ENCODE data around the gene CELSR3. TPM values are rescaled to one million over a fixed set of nuclear protein-coding genes. Genes with fewer than 3 reads are reported as not detected.

CELSR3 gene
- total RNA-seq, 1 donor from 2014 or later = 2.3 TPM

DNA sequence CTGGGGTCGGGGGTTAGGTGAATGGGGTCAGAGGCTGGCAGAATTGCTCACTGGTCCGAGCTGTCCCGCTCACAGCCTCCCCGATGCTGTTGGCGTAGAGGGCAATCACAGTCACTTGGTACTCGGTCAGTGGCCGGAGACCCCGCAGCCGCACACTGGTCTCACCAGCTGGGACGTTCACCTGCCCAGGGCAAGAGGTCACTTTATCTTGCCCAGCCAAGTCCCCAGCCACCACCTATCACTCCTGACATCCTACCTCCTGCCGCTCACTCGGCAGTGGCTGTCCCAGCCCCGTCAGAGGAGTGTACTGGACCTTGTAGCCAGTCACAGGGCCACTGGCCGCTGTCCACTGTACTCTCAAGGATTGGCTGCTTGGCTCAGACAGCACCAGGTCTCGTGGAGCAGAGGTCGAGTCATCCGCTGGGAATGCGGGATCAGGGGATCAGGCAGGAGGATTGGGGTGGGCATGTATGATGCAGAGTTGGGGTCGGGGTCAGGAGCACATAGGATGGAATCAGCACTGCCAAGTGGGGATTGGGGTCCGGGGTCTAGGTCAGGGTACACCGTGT is 70.1 kb downstream of the CELSR3 start:
- ATAC-seq (ENCODE audit: low read depth) (no peak), DNase-seq (no peak)
- Mint-ChIP-seq H3K27me3 (peaks cover 41% of the 10 kb centered on the region), H3K36me3 (ENCODE audit: low read depth) (peaks cover 6% of the 10 kb centered on the region), H3K27ac (no peak overlapping the region), H3K4me3 (no peak overlapping the region), H3K4me1 (peaks cover 14% of the 10 kb centered on the region), H3K9me3 (no peaks in the 10 kb centered on the region)
- ChIA-PET CTCF (no interaction called here), POLR2A (no interaction called here)
- intact Hi-C loops (cut with micrococcal nuclease) = no loop called here
- TF ChIP-seq, protein P1, sequence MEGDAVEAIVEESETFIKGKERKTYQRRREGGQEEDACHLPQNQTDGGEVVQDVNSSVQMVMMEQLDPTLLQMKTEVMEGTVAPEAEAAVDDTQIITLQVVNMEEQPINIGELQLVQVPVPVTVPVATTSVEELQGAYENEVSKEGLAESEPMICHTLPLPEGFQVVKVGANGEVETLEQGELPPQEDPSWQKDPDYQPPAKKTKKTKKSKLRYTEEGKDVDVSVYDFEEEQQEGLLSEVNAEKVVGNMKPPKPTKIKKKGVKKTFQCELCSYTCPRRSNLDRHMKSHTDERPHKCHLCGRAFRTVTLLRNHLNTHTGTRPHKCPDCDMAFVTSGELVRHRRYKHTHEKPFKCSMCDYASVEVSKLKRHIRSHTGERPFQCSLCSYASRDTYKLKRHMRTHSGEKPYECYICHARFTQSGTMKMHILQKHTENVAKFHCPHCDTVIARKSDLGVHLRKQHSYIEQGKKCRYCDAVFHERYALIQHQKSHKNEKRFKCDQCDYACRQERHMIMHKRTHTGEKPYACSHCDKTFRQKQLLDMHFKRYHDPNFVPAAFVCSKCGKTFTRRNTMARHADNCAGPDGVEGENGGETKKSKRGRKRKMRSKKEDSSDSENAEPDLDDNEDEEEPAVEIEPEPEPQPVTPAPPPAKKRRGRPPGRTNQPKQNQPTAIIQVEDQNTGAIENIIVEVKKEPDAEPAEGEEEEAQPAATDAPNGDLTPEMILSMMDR (IDR thresholded peaks at IDR 0.05) = no peak

DNA sequence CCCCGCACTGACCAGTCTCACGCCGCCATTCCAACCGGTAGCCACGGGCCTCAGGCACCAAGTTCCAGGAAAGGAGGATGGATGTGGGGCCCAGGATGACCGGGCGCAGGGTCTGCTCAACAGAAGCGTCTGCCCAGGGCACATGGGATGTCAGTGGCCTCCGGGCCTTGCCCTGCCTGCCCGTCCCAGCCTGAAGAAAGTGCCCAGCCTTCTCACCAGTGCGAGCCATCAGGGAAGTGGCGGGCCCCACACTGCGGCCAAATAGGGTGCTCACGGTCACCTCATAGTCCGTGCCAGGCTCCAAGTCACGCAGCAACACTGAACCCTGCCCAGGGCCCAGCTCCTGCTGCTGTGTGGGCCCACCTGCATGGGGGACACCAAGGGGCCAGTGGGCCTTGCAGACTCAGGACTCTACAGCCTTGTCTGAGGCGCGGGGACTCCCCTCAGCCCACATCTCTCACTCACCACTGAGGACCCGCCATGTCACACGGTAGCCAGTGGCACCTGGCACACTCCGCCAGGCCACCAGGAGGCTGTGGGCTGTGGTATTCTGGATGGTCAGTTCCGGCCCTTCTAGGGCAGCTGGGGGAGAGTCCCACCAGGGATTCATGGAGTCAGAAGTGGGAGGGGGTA is 70.7 kb downstream of the CELSR3 start:
- Mint-ChIP-seq H3K27ac (no peak overlapping the region), H3K36me3 (ENCODE audit: low read depth) (peaks cover under 1% of the 10 kb centered on the region), H3K9me3 (no peaks in the 10 kb centered on the region), H3K4me3 (no peak overlapping the region), H3K4me1 (peaks cover 14% of the 10 kb centered on the region), H3K27me3 (peaks cover 45% of the 10 kb centered on the region)
- ChIA-PET CTCF (no interaction called here), POLR2A (no interaction called here)
- intact Hi-C loops (cut with micrococcal nuclease) = no loop called here
- DNase-seq (no peak), ATAC-seq (ENCODE audit: low read depth) (no peak)
- TF ChIP-seq, protein P1 (IDR thresholded peaks at IDR 0.05) = no peak

GRCh38 chr3:48591436-48591835 is 71.2 kb downstream of the CELSR3 start:
- ChIA-PET POLR2A (no interaction called here), CTCF (no interaction called here)
- no peaks in the 10 kb centered on the region for H3K36me3 Mint-ChIP-seq (ENCODE audit: low read depth)
- H3K9me3 Mint-ChIP-seq = no peaks in the 10 kb centered on the region
- DNase-seq = no peak
- H3K4me3 Mint-ChIP-seq = no peak overlapping the region
- no peak overlapping the region for H3K27ac Mint-ChIP-seq
- peaks cover 47% of the 10 kb centered on the region for H3K27me3 Mint-ChIP-seq
- TF ChIP-seq, protein P1 (IDR thresholded peaks at IDR 0.05) = no peak
- peaks cover 14% of the 10 kb centered on the region for H3K4me1 Mint-ChIP-seq
- no peak for ATAC-seq (ENCODE audit: low read depth)
- intact Hi-C loops (cut with micrococcal nuclease) = no loop called here

- H3K9me3 Mint-ChIP-seq = no peaks in the 10 kb centered on the region
- ChIA-PET CTCF (no interaction called here), POLR2A (interaction anchor here (0.6 kb wide), 1 partner anchor 94 kb away, joined by 6 read pairs; no protein-coding TSS in a partner anchor)
- H3K27ac Mint-ChIP-seq = no peak overlapping the region
- H3K27me3 Mint-ChIP-seq = peaks cover 37% of the 10 kb centered on the region
- H3K36me3 Mint-ChIP-seq (ENCODE audit: low read depth) = no peaks in the 10 kb centered on the region
- ATAC-seq (ENCODE audit: low read depth) (no peak), DNase-seq (no peak)
- TF ChIP-seq, protein P1 (IDR thresholded peaks at IDR 0.05) = no peak
- H3K4me3 Mint-ChIP-seq = no peak overlapping the region
- H3K4me1 Mint-ChIP-seq = no peaks in the 10 kb centered on the region
- intact Hi-C loops (cut with micrococcal nuclease) = no loop called here
Observed at GRCh38 chr3:48588230-48588629, 74.5 kb downstream of the CELSR3 start.

DNA sequence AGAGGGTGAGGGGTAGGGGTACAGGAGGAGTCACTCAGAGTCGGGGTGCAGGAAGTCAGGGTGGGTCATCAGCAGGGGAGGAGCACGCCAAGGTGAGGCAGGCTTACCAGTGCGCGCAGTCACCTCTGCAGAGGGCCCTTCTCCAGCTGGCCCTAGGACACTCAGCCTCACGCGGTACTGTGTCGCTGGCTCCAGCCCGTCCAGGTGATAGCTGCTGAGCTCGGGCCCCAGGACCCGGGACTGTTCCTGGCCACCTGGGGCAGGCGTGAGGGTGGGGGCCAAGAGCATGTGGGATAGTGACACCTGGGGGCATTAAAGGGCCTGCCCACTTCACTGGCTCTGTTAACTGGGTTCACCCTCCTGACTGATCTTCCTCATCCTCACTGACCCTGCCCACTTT is 75.0 kb downstream of the CELSR3 start:
- Mint-ChIP-seq H3K36me3 (ENCODE audit: low read depth) (no peaks in the 10 kb centered on the region), H3K27me3 (peaks cover 32% of the 10 kb centered on the region), H3K27ac (no peak overlapping the region), H3K4me3 (no peak overlapping the region), H3K9me3 (no peaks in the 10 kb centered on the region), H3K4me1 (no peaks in the 10 kb centered on the region)
- intact Hi-C loops (cut with micrococcal nuclease) = no loop called here
- ChIA-PET POLR2A (no interaction called here), CTCF (no interaction called here)
- TF ChIP-seq, protein P1 (IDR thresholded peaks at IDR 0.05) = no peak
- no peak for ATAC-seq (ENCODE audit: low read depth)
- no peak for DNase-seq

Other genes with a start within 250 kb of the CELSR3 start
- gene PLXNB1, start 232.8 kb downstream of the CELSR3 start, total RNA-seq = 3.5 and 5.4 TPM in 2 replicates
- 8.7 and 8.8 TPM in 2 replicates for gene CCDC51, start 222.8 kb downstream of the CELSR3 start, total RNA-seq
- 216 and 296 TPM in 2 replicates for gene TMA7, start 222.6 kb downstream of the CELSR3 start, total RNA-seq
- 10.5 and 14.6 TPM in 2 replicates for gene ATRIP, start 216.1 kb downstream of the CELSR3 start, total RNA-seq
- gene SHISA5, start 158.7 kb downstream of the CELSR3 start, total RNA-seq = 95.7 and 108 TPM in 2 replicates
- 2.0 and 3.2 TPM in 2 replicates for gene PFKFB4, start 106.1 kb downstream of the CELSR3 start, total RNA-seq
- not detected in 2 replicates for gene UCN2, start 99.1 kb downstream of the CELSR3 start, total RNA-seq
- 0.98 and 1.5 TPM in 2 replicates for gene COL7A1, start 67.6 kb downstream of the CELSR3 start, total RNA-seq
- gene UQCRC1, start 53.2 kb downstream of the CELSR3 start, total RNA-seq = 117 and 118 TPM in 2 replicates
- not detected in 2 replicates for gene TMEM89, start 41.1 kb downstream of the CELSR3 start, total RNA-seq
- gene SLC26A6, start 27.4 kb downstream of the CELSR3 start, total RNA-seq = 12.4 and 21.5 TPM in 2 replicates
- gene NCKIPSD, start 23.0 kb upstream of the CELSR3 start, total RNA-seq = 9.2 and 9.7 TPM in 2 replicates
- 83.2 and 94.1 TPM in 2 replicates for gene IP6K2, start 54.3 kb upstream of the CELSR3 start, total RNA-seq
- gene PRKAR2A, start 185.0 kb upstream of the CELSR3 start, total RNA-seq = 27.4 and 28.0 TPM in 2 replicates
- gene SLC25A20, start 236.0 kb upstream of the CELSR3 start, total RNA-seq = 9.9 and 11.0 TPM in 2 replicates